PC-3 (cell line): ENCODE results near the gene SNX13.

Experiments
- EZH2 ChIP-seq: fragments of 300-600 bp; sonication (generic); IDR thresholded peaks from one replicate; pipeline ENCODE4 v1.6.1; 2017; ENCODE audit warnings: antibody characterized with exemption, mild to moderate bottlenecking, low read length; ENCODE audit not compliant: unreplicated experiment
- EZH2phosphoT487 ChIP-seq: fragments of 300-600 bp; sonication (generic); IDR thresholded peaks from 2 replicates; pipeline ENCODE4 v1.6.1; 2018; ENCODE audit warnings: mild to moderate bottlenecking, antibody characterized with exemption, low read length, borderline replicate concordance

DNA sequence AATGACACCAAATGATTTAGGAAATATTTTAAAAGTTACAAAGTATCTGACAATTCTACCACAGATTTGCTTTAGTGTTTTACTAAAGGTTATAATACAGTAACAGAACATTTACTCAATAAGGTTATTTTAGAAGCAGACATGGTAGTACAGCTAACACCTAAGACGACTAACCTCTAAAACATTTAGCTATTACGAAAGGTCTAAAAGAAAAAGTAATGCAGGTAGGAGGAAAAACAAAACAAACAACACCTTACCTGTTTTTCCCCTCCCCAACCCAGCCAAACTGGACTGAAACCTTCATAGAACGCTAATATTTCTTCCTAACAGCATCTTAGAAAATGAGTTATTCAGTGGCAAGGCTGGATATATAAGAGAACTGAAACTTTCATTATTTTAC is 111.3 kb downstream of the SNX13 start:
- TF ChIP-seq EZH2 (no peak), EZH2phosphoT487 (no peak)
